Activated gamma-delta T cell (primary cell): Measurements from ENCODE around the gene SGCG.
"Not testable (repeated sequence)": the region's sequence is repeated elsewhere in the genome, so short reads cannot be mapped to it uniquely, and the experiment has no call there.

Experiments
- DNase-seq: peaks from one replicate; lab custom pipeline; 2025; lab: John Stamatoyannopoulos, UW

The SGCG gene

GRCh38 chr13:23205807-23206206, 25.0 kb downstream of the SGCG start:
- DNase-seq, result no peak

- DNase-seq, result no peak
Measured at GRCh38 chr13:23212671-23213070, 31.9 kb downstream of the SGCG start.

- DNase-seq, result no peak
Measured at GRCh38 chr13:23231241-23231640, 50.5 kb downstream of the SGCG start.

- DNase-seq, result no peak
Measured at GRCh38 chr13:23235994-23236393, 55.2 kb downstream of the SGCG start.

GRCh38 chr13:23243066-23243465, 62.3 kb downstream of the SGCG start:
- no peak for DNase-seq

- not testable (repeated sequence) for DNase-seq
Measured at GRCh38 chr13:23248410-23248809, 67.6 kb downstream of the SGCG start.

GRCh38 chr13:23254506-23254905, 73.7 kb downstream of the SGCG start:
- no peak for DNase-seq

- DNase-seq, result no peak
Measured at GRCh38 chr13:23267571-23267970, 86.8 kb downstream of the SGCG start.

- DNase-seq, result no peak
Measured at GRCh38 chr13:23268441-23268840, 87.7 kb downstream of the SGCG start.

- DNase-seq, result no peak
Measured at GRCh38 chr13:23271331-23271730, 90.6 kb downstream of the SGCG start.

- no peak for DNase-seq
Measured at GRCh38 chr13:23273498-23273897, 92.7 kb downstream of the SGCG start.

- no peak for DNase-seq
Measured at GRCh38 chr13:23279321-23279720, 98.5 kb downstream of the SGCG start.

GRCh38 chr13:23288564-23288963, 107.8 kb downstream of the SGCG start:
- DNase-seq, result no peak

- DNase-seq, result no peak
Measured at GRCh38 chr13:23288995-23289394, 108.2 kb downstream of the SGCG start.

GRCh38 chr13:23289917-23290357, 109.2 kb downstream of the SGCG start:
- no peak for DNase-seq

GRCh38 chr13:23292586-23292985, 111.8 kb downstream of the SGCG start:
- no peak for DNase-seq

GRCh38 chr13:23314837-23315236, 134.1 kb downstream of the SGCG start:
- not testable (repeated sequence) for DNase-seq

- no peak for DNase-seq
Measured at GRCh38 chr13:23319883-23320224, 139.1 kb downstream of the SGCG start.

GRCh38 chr13:23320926-23321534, 140.3 kb downstream of the SGCG start:
- DNase-seq, result no peak

GRCh38 chr13:23321535-23322241, 140.9 kb downstream of the SGCG start:
- DNase-seq, result no peak

- DNase-seq, result no peak
Measured at GRCh38 chr13:23322353-23323336, 141.9 kb downstream of the SGCG start.

- DNase-seq, result peak; percentile 11
Measured at GRCh38 chr13:23323946-23324709, 143.3 kb downstream of the SGCG start.
